GM21390 (cell line): ENCODE data around the gene RWDD3.
A peak's percentile ranks its signal among the peaks of the same experiment; 100 is the strongest.

Source experiments
- ATAC-seq: cut with Tn5 transposase; IDR thresholded peaks from one replicate; pipeline ENCODE4 v1.9.1; 2021; ENCODE audit not compliant: unreplicated experiment

RWDD3 gene

GRCh38 chr1:95233737-95234500 is at the start of gene RWDD3:
RWDD3 (plus strand) TSS chr1:95234210; CDS start chr1:95234231, 21 bp downstream.
- peak; percentile 95 for ATAC-seq

- no peak for ATAC-seq
Measured at GRCh38 chr1:95186149-95186548, 47.9 kb upstream of the RWDD3 start.

- ATAC-seq: no peak
Measured at GRCh38 chr1:95193591-95193990, 40.4 kb upstream of the RWDD3 start.

GRCh38 chr1:95195046-95195445 is 39.0 kb upstream of the RWDD3 start:
- no peak for ATAC-seq

GRCh38 chr1:95196017-95196416 is 38.0 kb upstream of the RWDD3 start:
- ATAC-seq: no peak

GRCh38 chr1:95197616-95198252 is 36.3 kb upstream of the RWDD3 start:
- no peak for ATAC-seq

- no peak for ATAC-seq
Measured at GRCh38 chr1:95201905-95202304, 32.1 kb upstream of the RWDD3 start.

GRCh38 chr1:95203908-95204437 is 30.0 kb upstream of the RWDD3 start:
- ATAC-seq: no peak

GRCh38 chr1:95206514-95206913 is 27.5 kb upstream of the RWDD3 start:
- no peak for ATAC-seq

GRCh38 chr1:95207223-95207935 is 26.6 kb upstream of the RWDD3 start:
- ATAC-seq: no peak

- no peak for ATAC-seq
Measured at GRCh38 chr1:95208876-95209275, 25.1 kb upstream of the RWDD3 start.

GRCh38 chr1:95209291-95209690 is 24.7 kb upstream of the RWDD3 start:
- ATAC-seq: no peak

GRCh38 chr1:95216292-95216990 is 17.6 kb upstream of the RWDD3 start:
- no peak for ATAC-seq

- ATAC-seq: no peak
Measured at GRCh38 chr1:95217371-95217770, 16.6 kb upstream of the RWDD3 start.

- ATAC-seq: no peak
Measured at GRCh38 chr1:95219407-95219806, 14.6 kb upstream of the RWDD3 start.

- ATAC-seq: no peak
Measured at GRCh38 chr1:95221306-95221705, 12.7 kb upstream of the RWDD3 start.

- ATAC-seq: no peak
Measured at GRCh38 chr1:95222629-95223028, 11.4 kb upstream of the RWDD3 start.

- no peak for ATAC-seq
Measured at GRCh38 chr1:95223110-95223509, 10.9 kb upstream of the RWDD3 start.

- ATAC-seq: no peak
Measured at GRCh38 chr1:95226781-95227660, 7.0 kb upstream of the RWDD3 start.

- ATAC-seq: no peak
Measured at GRCh38 chr1:95229037-95229436, 5.0 kb upstream of the RWDD3 start.
